Measurements from ENCODE around the gene PIGM.
"Not testable (repeated sequence)": the region's sequence is repeated elsewhere in the genome, so short reads cannot be mapped to it uniquely, and the experiment has no call there.

PIGM gene

DNA sequence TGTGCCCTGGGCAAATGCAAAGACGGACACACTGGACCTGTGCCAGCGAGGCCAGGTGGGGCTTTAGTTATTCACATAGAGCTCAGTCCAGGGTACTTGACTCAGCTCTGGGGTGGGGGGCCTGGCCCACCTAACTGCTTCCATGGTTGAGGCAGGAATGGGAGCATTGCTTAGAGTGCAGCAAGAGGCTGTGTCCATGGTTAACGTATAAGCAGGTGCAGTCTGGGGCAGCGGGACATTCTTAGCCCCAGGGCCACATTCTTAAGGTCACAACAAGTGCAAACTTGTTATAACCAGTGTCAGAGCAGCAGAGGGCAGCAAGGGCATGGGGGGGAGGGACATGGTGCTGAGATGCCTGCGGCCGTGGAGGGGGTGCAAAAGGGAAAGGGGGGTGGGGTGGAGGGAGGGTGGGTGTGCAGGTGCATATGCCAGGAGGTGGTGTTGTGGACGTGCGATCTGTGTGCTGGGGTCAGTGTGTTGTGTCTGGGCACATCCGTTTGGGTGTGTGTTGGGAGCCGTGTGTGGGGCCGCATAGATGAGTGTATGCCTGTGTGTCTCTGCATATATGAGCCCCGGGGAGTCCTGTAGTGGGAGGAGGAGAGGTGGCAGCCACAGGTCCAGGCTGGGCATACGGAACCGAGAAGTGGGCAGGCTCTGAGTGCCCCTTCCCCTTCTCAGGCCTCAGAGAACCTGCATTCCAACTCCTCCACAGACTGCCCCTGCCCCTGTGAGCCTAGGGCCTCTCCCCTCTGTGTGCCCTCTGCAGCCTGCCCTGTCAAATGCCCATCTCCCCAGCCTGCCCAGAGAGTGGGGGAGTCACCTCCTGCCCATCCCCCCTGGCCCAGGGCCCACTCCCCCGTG, 29.8 kb upstream of the PIGM start:
- H3K4me3 ChIP-seq (ENCODE audit: low read length): no peak overlapping the region
- TF ChIP-seq, protein P1, sequence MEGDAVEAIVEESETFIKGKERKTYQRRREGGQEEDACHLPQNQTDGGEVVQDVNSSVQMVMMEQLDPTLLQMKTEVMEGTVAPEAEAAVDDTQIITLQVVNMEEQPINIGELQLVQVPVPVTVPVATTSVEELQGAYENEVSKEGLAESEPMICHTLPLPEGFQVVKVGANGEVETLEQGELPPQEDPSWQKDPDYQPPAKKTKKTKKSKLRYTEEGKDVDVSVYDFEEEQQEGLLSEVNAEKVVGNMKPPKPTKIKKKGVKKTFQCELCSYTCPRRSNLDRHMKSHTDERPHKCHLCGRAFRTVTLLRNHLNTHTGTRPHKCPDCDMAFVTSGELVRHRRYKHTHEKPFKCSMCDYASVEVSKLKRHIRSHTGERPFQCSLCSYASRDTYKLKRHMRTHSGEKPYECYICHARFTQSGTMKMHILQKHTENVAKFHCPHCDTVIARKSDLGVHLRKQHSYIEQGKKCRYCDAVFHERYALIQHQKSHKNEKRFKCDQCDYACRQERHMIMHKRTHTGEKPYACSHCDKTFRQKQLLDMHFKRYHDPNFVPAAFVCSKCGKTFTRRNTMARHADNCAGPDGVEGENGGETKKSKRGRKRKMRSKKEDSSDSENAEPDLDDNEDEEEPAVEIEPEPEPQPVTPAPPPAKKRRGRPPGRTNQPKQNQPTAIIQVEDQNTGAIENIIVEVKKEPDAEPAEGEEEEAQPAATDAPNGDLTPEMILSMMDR (conservative IDR thresholded peaks at IDR 0.05; ENCODE audit: low read depth, low read length): no peak

DNA sequence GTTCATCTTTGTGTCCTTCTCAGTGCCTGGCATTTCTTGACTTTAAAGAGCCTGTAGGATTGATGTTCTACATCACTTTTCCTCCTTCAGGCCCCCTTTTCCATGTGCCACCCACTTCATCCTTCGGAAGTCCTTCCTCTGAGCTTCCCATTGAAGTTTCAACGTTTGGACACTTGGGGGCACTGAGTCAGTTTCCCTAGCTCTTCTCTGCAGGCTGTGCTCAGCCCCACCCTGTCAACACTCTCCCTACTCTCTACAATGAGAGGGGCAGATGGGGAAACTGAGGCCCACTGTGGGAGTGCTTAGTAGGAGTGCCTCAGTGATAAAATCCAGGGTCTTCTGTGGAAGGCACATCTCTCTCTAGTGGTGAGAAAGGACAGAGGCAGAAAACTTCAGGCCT, 26.3 kb upstream of the PIGM start:
- TF ChIP-seq, protein P1 (conservative IDR thresholded peaks at IDR 0.05; ENCODE audit: low read depth, low read length): peak; percentile 36
- no peak overlapping the region for H3K4me3 ChIP-seq (ENCODE audit: low read length)
- DNase-seq (ENCODE audit: low read depth): no peak

More for the DNA sequence above, 29.8 kb upstream of the PIGM start:
- DNase-seq (ENCODE audit: low read depth): no peak

DNA sequence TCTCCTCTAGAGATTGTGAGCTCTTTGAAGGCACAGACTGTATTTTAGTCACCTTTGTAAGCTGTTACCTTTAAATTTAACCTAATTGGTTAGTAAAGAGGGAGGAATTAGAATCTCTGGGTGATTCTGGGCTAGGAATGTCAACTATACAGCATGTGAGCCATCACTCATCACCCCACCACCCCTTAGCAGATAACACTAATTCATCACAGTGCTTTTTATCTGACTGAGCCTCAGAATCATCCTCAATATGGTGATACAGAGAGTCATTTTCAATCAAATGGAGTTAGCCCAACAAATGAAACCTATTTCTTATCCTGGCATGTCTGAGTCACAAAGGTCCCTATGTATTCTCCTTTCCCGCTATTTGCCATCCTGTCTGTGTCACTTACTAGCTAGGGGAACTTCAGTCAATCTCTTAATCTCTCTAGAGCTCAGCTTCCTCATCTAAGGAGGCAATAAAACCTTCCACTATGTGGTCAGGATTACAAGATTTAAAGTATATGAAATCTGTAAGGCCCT, 24.9 kb upstream of the PIGM start:
- no peak for DNase-seq (ENCODE audit: low read depth)
- no peak overlapping the region for H3K4me3 ChIP-seq (ENCODE audit: low read length)

DNA sequence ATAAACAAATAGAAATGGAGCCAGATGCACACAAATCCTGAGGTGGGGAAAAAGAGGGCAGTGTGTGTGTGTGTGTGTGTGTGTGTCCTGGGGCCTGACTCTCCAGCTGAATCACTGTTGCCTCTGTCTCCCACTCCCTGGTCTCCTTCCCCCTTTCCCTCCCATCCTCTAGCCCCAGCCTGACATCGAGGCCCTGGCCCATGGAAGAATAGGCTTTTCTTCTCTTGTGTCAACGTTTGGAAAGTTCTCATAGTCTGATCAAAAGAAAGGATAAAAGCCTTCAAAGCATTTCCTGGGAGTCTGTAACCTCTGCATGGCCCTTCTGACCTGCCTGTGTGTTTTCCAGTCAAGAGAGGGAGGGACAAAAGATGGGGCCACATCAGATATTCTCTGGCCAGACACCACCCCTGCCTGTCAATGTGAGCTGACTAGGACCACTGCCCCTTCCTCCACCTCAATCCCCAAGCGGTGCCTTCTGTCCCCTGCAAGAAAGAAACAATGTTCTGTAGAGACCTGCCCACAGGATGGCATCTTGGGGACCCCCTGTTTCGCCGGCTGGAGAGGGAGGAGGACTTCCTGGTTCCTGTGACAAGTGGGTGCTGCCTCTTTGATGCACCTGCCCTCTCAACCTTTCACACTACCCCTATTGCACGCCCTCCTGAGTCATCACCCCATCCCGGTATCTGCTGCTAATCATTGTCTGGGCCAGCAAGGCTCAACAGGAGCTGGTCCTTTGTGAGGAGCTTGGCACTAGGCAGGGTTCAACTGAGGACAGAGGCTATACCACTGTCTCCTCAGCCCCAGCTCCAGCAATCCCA, 22.0 kb upstream of the PIGM start:
- no peak for DNase-seq (ENCODE audit: low read depth)
- TF ChIP-seq, protein P1 (conservative IDR thresholded peaks at IDR 0.05; ENCODE audit: low read depth, low read length): no peak

More for the DNA sequence above, 24.9 kb upstream of the PIGM start:
- TF ChIP-seq, protein P1 (conservative IDR thresholded peaks at IDR 0.05; ENCODE audit: low read depth, low read length): no peak

DNA sequence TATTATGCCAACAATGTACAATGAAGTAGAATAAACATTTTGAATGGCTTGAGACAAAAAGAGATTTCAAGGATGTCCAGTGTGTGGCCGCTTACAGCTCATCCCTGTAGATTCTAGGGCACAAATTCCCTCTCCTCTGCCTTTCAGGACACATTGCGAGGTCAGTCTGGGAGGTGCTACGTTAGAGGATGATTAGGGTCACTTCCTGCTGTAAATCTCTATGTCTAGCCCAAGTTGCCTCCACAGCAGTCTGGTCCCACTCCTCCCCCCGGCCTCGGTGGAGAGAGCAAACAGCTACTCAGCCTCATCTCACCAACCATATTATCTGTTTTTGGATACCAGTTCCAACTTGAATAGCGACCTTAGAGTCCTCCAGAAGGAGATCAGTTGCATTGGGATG, 21.1 kb upstream of the PIGM start:
- no peak for DNase-seq (ENCODE audit: low read depth)
- no peak overlapping the region for H3K4me3 ChIP-seq (ENCODE audit: low read length)
- TF ChIP-seq, protein P1 (conservative IDR thresholded peaks at IDR 0.05; ENCODE audit: low read depth, low read length): no peak

More for the DNA sequence above, 22.0 kb upstream of the PIGM start:
- H3K4me3 ChIP-seq (ENCODE audit: low read length): no peak overlapping the region

DNA sequence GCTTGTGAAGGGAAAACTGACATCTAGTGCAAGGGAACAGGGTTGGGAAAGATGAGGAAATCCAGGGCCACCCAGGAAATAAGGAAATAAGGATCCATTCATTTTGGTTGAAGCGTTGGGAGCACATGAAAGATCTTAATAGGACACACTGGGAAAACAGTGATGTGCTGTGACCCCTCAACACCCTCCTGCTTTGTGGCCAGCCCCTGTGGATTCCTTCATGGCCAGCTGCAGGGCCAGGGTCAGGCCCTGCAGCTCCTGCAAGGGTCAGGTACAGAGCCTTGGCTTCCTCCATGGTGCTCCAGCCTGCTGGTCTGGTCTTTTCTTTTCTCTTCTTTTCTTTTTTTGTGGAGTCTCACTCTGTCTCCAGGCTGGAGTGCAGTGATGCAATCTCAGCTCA, 18.8 kb upstream of the PIGM start:
- TF ChIP-seq, protein P1 (conservative IDR thresholded peaks at IDR 0.05; ENCODE audit: low read depth, low read length): no peak
- H3K4me3 ChIP-seq (ENCODE audit: low read length): no peak overlapping the region
- no peak for DNase-seq (ENCODE audit: low read depth)

DNA sequence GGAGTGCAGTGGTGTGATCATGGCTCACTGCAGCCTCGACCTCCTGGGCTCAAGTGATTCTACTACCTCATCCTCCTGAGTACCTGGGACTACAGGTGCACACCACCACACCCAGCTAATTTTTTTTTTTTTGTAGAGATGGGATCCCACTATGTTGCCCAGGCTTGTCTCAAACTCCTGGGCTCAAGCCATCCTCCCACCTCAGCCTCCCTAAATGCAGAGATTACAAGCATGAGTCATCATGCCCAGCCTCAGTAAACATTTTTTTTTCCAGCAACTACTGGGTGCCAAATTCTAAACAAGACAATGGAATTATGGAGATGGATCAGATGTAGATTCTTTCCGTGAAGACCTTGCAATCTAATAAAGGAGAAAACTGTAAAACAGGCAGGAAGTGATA, 18.4 kb upstream of the PIGM start:
- DNase-seq (ENCODE audit: low read depth); H3K4me3 ChIP-seq (ENCODE audit: low read length): not testable (repeated sequence)

Measured in retinal pigment epithelial cell (primary cell).